Natural killer cell (primary cell): ENCODE results near the gene LUZP4. TPM values are rescaled to one million over a fixed set of nuclear protein-coding genes. Genes with fewer than 3 reads are reported as not detected.
"Not testable (repeated sequence)": the region's sequence is repeated elsewhere in the genome, so short reads cannot be mapped to it uniquely, and the experiment has no call there.

ENCODE experiments used
- ATAC-seq, 3 donors: fragments of 150-1000 bp in 2 of 3; fragments of 200-7000 bp in 1 of 3; cut with Tn5 transposase; 1 replicate in 1 of 3; 2 replicates in 2 of 3; pipeline ENCODE4 v1.10.0; 2021; ENCODE audit warnings: mild to moderate bottlenecking in 2 of 3, moderate library complexity in 2 of 3
- DNase-seq, 2 donors: peaks; one replicate each; pipeline versions ENCODE4 v3.0.0 to v3.0.0-alpha.2; 2013 to 2021; ENCODE audit warnings: mixed read lengths in 1 of 2
- H3K27ac ChIP-seq: one replicate; pipeline ENCODE4 v1.5.1; 2013; ENCODE audit warnings: mild to moderate bottlenecking, low read length
- H3K27me3 ChIP-seq: one replicate; pipeline ENCODE4 v1.6.1; 2013; ENCODE audit warnings: low read length; ENCODE audit not compliant: control insufficient read depth, insufficient read depth
- H3K36me3 ChIP-seq: one replicate; pipeline ENCODE4 v1.6.1; 2013; ENCODE audit warnings: low read length; ENCODE audit not compliant: control insufficient read depth, insufficient read depth
- H3K4me1 ChIP-seq: one replicate; pipeline ENCODE4 v1.6.1; 2013; ENCODE audit warnings: low read length; ENCODE audit not compliant: control insufficient read depth, insufficient read depth
- H3K4me3 ChIP-seq: one replicate; pipeline ENCODE4 v1.5.1; 2013; ENCODE audit warnings: low read length
- H3K9me3 ChIP-seq: one replicate; pipeline ENCODE4 v1.6.1; 2013; ENCODE audit warnings: low read length; ENCODE audit not compliant: control insufficient read depth, insufficient read depth
- H3K27ac Mint-ChIP-seq, 2 donors: one replicate each; pipeline ENCODE4 v1.8.0; 2022; ENCODE audit warnings: mild to moderate bottlenecking in 2 of 2, mixed read lengths in 2 of 2, moderate library complexity in 1 of 2
- H3K27me3 Mint-ChIP-seq, 2 donors: one replicate each; pipeline ENCODE4 v1.8.0; 2022; ENCODE audit warnings: low read depth in 2 of 2, mixed read lengths in 2 of 2
- H3K36me3 Mint-ChIP-seq: one replicate; pipeline ENCODE4 v1.8.0; 2022; ENCODE audit warnings: mixed read lengths
- H3K4me1 Mint-ChIP-seq, 2 donors: one replicate each; pipeline ENCODE4 v1.8.0; 2022; ENCODE audit warnings: mixed read lengths in 2 of 2
- H3K4me3 Mint-ChIP-seq: one replicate; pipeline ENCODE4 v1.8.0; 2022; ENCODE audit warnings: mild to moderate bottlenecking, moderate library complexity, mixed read lengths
- H3K9me3 Mint-ChIP-seq, 2 donors: one replicate each; pipeline ENCODE4 v1.8.0; 2022; ENCODE audit warnings: mixed read lengths in 2 of 2
- WGBS: methylation state at CpG from one replicate; pipeline ENCODE4 v1.1.7; 2013; ENCODE audit warnings: missing lambda C conversion rate; ENCODE audit not compliant: insufficient coverage; 5-methylcytosine and 5-hydroxymethylcytosine counted together
- intact Hi-C: fragments of 100-400 bp; cut with micrococcal nuclease; formaldehyde crosslinking; loops from one replicate; pipeline ENCODE4 v1.14.2; 2022
- total RNA-seq, 4 donors: library from RNA; stranded (reverse); fragments of 120-200 nt in 1 of 4; gene quantifications; one replicate each; pipeline versions ENCODE4 v1.2.3 to v1.2.4, GENCODE V29; 2013 to 2022
- TF ChIP-seq, protein P1 (sequence below): fragments of 200-600 bp; IDR thresholded peaks from one replicate; pipeline ENCODE4 v1.8.0; 2022; ENCODE audit warnings: antibody characterized with exemption

Gene LUZP4
- total RNA-seq, 3 donors from 2014 or later (not counting 1 experiment from before 2014, with no cell fraction given): not detected

DNA sequence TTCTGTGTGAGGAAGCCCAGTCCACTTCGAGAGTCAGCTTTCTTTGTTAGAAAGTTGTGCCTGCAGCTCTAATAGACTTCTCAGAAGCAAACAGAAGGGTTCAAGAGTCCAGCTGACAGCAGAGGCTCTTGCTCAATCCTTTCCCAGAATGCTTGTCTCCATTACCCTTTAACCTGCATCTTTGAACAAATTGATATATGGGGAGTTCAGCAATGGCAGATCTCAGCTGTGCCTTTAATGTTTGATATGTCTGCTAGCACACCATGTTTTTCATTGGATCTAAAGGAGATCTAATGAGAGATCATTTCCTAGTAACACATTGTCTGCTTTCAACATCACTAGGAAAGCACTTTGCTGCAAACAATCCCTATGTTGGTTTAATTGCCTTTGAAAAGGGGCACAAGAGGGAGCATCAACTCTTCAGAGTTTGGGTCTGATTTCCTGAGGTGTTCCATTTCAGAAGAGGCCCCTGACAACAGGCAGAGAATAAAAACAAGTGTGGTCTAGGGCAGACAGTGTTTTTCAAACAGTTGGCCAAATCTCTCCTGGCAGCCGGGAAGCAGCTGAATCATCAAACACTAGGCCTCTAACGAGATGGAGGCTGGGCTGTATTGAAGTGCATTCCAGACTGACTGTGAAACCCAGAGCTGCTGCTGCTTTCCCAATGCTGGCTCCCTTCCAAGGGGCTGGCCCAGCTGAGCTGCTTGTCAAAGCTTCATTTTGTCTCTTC, 55.5 kb downstream of the LUZP4 start:
- no peaks in the 10 kb centered on the region for H3K4me1 ChIP-seq
- Mint-ChIP-seq H3K27ac (no peak overlapping the region), H3K4me1 (no peaks in the 10 kb centered on the region), H3K27me3 (peaks cover 0 to 23% of the 10 kb centered on the region in 2 donors), H3K9me3 (no peaks in the 10 kb centered on the region), H3K4me3 (no peak overlapping the region), H3K36me3 (no peaks in the 10 kb centered on the region)
- no peaks in the 10 kb centered on the region for H3K27me3 ChIP-seq
- H3K36me3 ChIP-seq: no peaks in the 10 kb centered on the region
- TF ChIP-seq, protein P1, sequence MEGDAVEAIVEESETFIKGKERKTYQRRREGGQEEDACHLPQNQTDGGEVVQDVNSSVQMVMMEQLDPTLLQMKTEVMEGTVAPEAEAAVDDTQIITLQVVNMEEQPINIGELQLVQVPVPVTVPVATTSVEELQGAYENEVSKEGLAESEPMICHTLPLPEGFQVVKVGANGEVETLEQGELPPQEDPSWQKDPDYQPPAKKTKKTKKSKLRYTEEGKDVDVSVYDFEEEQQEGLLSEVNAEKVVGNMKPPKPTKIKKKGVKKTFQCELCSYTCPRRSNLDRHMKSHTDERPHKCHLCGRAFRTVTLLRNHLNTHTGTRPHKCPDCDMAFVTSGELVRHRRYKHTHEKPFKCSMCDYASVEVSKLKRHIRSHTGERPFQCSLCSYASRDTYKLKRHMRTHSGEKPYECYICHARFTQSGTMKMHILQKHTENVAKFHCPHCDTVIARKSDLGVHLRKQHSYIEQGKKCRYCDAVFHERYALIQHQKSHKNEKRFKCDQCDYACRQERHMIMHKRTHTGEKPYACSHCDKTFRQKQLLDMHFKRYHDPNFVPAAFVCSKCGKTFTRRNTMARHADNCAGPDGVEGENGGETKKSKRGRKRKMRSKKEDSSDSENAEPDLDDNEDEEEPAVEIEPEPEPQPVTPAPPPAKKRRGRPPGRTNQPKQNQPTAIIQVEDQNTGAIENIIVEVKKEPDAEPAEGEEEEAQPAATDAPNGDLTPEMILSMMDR: no peak
- no peak overlapping the region for H3K27ac ChIP-seq
- no peak for DNase-seq
- ATAC-seq: no peak
- intact Hi-C loops: no loop called here
- 39% methylated on average over 3 of the region's 3 CpGs for WGBS
- no peak overlapping the region for H3K4me3 ChIP-seq
- H3K9me3 ChIP-seq: no peaks in the 10 kb centered on the region

DNA sequence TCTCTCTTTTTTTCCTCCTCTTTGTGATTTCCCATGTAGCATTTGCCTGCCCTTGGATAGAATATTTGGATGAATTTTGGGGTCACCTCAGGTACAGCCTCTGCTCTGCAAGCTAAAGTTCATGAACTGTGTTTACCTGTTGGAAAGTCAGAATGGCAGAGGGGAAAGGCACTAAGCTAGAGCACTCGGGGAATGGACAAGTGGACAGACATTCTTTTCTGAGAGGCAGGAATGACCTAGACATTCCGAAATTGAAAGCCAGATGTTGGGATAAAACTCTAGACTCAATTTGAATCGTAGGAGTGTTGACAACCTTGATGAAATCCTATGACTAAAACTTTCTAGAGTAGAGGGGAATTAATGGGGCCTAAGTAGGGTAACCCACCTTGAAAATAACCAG, 56.1 kb downstream of the LUZP4 start:
- Mint-ChIP-seq H3K9me3 (no peaks in the 10 kb centered on the region), H3K4me3 (no peak overlapping the region), H3K27me3 (peaks cover 0 to 25% of the 10 kb centered on the region in 2 donors), H3K4me1 (no peaks in the 10 kb centered on the region), H3K27ac (no peak overlapping the region), H3K36me3 (no peaks in the 10 kb centered on the region)
- intact Hi-C loops: no loop called here
- ATAC-seq (no peak), DNase-seq (no peak)
- Histone ChIP-seq H3K27me3 (no peaks in the 10 kb centered on the region), H3K9me3 (no peaks in the 10 kb centered on the region), H3K27ac (no peak overlapping the region), H3K36me3 (no peaks in the 10 kb centered on the region), H3K4me3 (no peak overlapping the region), H3K4me1 (no peaks in the 10 kb centered on the region)
- 45% methylated on average over 2 of the region's 3 CpGs for WGBS
- TF ChIP-seq, protein P1: no peak

GRCh38 chrX:115346738-115347137, 57.2 kb downstream of the LUZP4 start:
- ATAC-seq, H3K4me3 Mint-ChIP-seq, intact Hi-C loops: not testable (repeated sequence)

DNA sequence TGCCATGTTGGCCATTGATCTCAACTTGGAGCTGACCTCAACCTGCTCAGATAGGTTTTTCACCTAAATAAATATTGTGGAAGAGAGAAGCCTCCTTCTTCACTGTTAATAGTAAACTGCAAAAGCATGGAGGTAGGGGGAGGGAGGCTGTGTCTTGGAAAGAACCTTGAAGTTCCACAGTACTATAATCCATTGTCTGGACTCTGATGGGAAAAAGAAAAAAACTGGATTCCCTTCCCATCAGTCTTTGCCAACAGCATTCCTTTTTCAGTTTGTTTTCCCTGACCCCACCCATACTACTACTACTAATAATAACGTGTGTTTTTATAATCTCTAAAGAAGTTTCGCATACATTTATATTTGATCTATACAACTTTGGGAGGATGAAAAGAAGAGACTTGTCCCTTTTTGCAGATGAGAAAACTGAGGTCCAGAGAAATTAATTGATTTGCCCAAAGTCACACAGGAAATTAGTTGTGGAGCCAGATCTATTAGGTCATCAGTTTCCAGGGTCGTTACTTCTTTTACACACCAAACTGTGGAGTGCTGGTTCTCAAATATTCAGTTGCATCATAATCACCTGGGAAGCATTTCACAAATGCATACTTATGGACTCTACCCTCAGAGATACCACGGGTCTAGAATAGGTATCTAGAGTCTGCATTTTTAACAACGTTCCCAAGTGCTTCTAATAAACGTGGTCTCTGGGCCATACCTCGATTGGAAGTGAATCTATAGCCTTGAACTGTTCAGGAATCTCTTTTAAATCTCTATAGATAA, 59.1 kb downstream of the LUZP4 start:
- Mint-ChIP-seq H3K9me3 (no peaks in the 10 kb centered on the region), H3K4me3 (no peak overlapping the region), H3K4me1 (no peaks in the 10 kb centered on the region), H3K27ac (no peak overlapping the region), H3K27me3 (peaks cover 2 to 6% of the 10 kb centered on the region in 2 donors), H3K36me3 (no peaks in the 10 kb centered on the region)
- DNase-seq (no peak), ATAC-seq (no peak)
- Histone ChIP-seq H3K4me1 (no peaks in the 10 kb centered on the region), H3K27ac (no peak overlapping the region), H3K36me3 (no peaks in the 10 kb centered on the region), H3K4me3 (no peak overlapping the region), H3K9me3 (no peaks in the 10 kb centered on the region), H3K27me3 (no peaks in the 10 kb centered on the region)
- TF ChIP-seq, protein P1: no peak
- WGBS: 95% methylated on average over 5 of the region's 7 CpGs
- intact Hi-C loops: no loop called here

More at GRCh38 chrX:115346738-115347137, 57.2 kb downstream of the LUZP4 start:
- peaks cover 0 to 15% of the 10 kb centered on the region in 2 donors for H3K27me3 Mint-ChIP-seq
- not testable (repeated sequence) for H3K36me3 ChIP-seq, H3K27ac Mint-ChIP-seq, H3K4me1 Mint-ChIP-seq, H3K9me3 ChIP-seq, H3K36me3 Mint-ChIP-seq, H3K27me3 ChIP-seq, H3K9me3 Mint-ChIP-seq, DNase-seq, H3K4me1 ChIP-seq, H3K27ac ChIP-seq, H3K4me3 ChIP-seq
- WGBS: 100% methylated on average over 2 of the region's 14 CpGs
